Measurements from ENCODE around the gene CYBRD1.

CYBRD1 gene, protein sequence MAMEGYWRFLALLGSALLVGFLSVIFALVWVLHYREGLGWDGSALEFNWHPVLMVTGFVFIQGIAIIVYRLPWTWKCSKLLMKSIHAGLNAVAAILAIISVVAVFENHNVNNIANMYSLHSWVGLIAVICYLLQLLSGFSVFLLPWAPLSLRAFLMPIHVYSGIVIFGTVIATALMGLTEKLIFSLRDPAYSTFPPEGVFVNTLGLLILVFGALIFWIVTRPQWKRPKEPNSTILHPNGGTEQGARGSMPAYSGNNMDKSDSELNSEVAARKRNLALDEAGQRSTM

DNA sequence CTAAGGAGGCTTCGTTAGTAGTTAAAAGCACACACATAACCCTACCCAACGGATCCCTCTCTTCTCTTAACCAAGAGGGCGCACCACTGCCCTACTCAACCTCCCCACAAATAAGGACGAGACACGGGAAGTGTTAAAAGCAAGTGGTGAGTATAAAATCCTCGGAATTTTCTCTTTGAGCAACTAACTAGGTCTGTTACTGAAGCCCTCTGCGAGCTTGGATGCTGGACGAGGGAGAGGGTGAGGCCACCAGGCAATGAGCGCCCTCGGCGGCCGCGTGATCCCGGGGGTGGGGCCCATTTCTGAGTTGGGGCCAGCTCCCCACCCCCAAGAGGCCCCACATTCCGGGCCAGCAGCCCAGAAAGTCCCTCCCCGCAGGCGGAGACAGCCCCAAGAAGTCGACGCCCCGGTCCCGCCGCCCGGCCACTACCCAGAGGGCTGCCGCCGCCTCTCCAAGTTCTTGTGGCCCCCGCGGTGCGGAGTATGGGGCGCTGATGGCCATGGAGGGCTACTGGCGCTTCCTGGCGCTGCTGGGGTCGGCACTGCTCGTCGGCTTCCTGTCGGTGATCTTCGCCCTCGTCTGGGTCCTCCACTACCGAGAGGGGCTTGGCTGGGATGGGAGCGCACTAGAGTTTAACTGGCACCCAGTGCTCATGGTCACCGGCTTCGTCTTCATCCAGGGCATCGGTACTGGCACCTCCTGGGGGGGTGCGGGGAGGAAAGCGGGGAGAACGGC is at the start of gene CYBRD1:
Gene CYBRD1 (plus strand): TSS at position 423 of the 736 bp plus-strand sequence. CDS start 72 bp downstream, at position 495.
- no peaks in the 10 kb centered on the region for H3K36me3 ChIP-seq (replicated peaks)
- no peaks in the 10 kb centered on the region for H3K27me3 ChIP-seq (ENCODE audit: low read depth)
- H3K4me3 ChIP-seq = peak within 1 kb of the TSS; percentile 49
- in situ Hi-C loops (cut with MboI; ENCODE audit: low sequenced_read_pairs) = no loop called here
- H3K9me3 ChIP-seq = no peaks in the 10 kb centered on the region
- H3K4me1 ChIP-seq = peaks cover 8% of the 10 kb centered on the region
- DNase-seq (ENCODE audit: low spot score in 2 of 2) = peak in 1 of 2 experiments; percentile 73

DNA sequence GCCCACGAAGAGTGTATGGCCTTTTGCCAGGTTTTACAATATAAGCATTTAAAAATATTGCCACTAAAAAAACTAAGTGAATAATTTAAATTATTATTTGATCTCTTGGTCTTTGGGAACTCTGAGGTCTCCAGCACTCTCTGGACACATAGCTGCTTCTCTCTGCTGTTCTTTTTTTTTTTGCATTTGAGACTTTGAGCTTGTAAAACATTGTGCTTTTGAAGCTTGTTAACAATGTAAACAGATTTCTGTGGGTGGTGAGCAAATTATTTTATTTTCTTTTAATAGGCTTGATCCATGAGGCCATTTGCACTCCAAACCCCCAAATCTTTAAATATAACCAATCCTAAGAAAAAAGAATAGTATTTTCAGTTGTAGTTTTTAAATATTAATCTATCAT is 46.3 kb upstream of the CYBRD1 start:
- Histone ChIP-seq H3K36me3 (replicated peaks) (peaks cover 14% of the 10 kb centered on the region), H3K9me3 (no peaks in the 10 kb centered on the region), H3K4me3 (no peak overlapping the region), H3K27me3 (ENCODE audit: low read depth) (no peaks in the 10 kb centered on the region), H3K4me1 (no peaks in the 10 kb centered on the region)
- DNase-seq (ENCODE audit: low spot score in 2 of 2) = no peak
- in situ Hi-C loops (cut with MboI; ENCODE audit: low sequenced_read_pairs) = no loop called here

DNA sequence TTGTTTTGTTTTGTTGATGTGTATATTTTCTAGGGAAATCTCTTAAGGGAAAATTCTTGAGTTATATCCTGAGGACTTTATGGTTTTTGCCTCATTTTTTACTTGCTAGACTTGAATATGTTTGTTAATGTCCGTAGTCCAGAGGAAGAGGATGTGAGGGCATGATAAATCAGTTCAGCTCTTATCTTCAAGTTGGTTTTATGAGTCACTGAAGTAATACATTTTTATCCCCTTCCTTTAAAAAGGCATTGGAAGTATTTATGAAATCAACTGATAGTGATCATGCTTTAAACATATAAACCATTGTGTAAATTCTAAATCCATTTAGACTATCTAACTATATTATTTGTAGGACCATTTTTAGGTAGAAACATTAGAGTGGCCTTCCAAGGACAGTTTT is 43.9 kb upstream of the CYBRD1 start:
- Histone ChIP-seq H3K36me3 (replicated peaks) (peaks cover 13% of the 10 kb centered on the region), H3K27me3 (ENCODE audit: low read depth) (no peaks in the 10 kb centered on the region), H3K4me3 (no peak overlapping the region), H3K4me1 (no peaks in the 10 kb centered on the region), H3K9me3 (no peaks in the 10 kb centered on the region)
- in situ Hi-C loops (cut with MboI; ENCODE audit: low sequenced_read_pairs) = no loop called here
- no peak for DNase-seq (ENCODE audit: low spot score in 2 of 2)

DNA sequence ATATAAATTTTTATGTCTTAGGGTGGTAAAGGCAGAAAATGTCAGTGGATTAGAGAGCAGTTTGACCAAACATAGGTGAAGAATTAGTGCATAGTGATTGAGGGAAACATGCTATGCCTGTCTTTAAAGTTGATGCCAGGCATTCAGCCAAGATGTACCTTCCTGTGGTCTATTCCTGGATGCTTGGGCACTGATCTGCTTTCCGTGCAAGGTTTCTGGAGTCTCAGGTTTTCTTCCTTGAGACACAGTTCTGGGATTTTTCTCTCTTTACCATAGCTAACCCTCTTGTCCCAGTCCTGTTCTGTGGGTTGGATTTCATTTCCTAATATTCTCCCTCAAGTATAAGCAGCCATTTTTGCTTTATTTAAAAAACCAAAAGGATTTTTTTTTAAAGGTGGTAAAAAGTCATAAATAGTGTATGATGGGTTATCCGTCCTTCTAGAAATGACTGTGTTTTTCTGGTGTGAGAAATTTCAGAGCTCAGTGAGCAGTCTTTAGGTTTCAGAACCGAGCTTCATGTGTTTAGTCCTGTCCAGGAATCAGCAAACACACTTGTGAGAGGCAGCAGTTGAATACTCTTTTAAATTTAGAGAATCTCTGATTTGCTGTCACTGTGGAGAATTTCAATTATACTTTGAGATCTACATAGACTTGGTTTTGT is 43.0 kb upstream of the CYBRD1 start:
- H3K4me1 ChIP-seq = no peaks in the 10 kb centered on the region
- in situ Hi-C loops (cut with MboI; ENCODE audit: low sequenced_read_pairs) = no loop called here
- H3K27me3 ChIP-seq (ENCODE audit: low read depth) = no peaks in the 10 kb centered on the region
- DNase-seq (ENCODE audit: low spot score in 2 of 2) = no peak
- H3K9me3 ChIP-seq = no peaks in the 10 kb centered on the region
- H3K36me3 ChIP-seq (replicated peaks) = peaks cover 7% of the 10 kb centered on the region
- H3K4me3 ChIP-seq = no peak overlapping the region

DNA sequence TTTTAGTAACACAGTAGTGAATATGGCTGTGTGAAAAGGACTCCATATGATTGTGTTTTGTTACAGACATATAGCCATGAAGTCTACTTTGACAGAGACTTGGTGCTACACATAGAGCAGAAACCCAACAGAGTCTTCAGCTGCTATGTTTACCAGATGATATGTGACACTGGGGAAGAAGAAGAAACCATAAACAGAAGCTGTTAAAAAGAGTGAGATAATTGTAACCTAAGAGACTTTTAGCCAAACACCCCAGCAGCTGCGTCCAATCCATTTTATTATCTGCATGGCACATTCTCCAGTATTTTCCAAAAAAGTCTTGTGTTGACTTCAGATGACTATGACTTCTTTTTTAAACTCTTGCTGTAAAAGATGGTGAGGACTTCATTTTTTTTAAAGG is 41.4 kb upstream of the CYBRD1 start:
- Histone ChIP-seq H3K36me3 (replicated peaks) (0 out of 2 replicates have a peak, but pooled peaks cover 4% of the 10 kb centered on the region), H3K9me3 (no peaks in the 10 kb centered on the region), H3K4me3 (no peak overlapping the region), H3K27me3 (ENCODE audit: low read depth) (no peaks in the 10 kb centered on the region), H3K4me1 (no peaks in the 10 kb centered on the region)
- in situ Hi-C loops (cut with MboI; ENCODE audit: low sequenced_read_pairs) = no loop called here
- DNase-seq (ENCODE audit: low spot score in 2 of 2) = no peak

DNA sequence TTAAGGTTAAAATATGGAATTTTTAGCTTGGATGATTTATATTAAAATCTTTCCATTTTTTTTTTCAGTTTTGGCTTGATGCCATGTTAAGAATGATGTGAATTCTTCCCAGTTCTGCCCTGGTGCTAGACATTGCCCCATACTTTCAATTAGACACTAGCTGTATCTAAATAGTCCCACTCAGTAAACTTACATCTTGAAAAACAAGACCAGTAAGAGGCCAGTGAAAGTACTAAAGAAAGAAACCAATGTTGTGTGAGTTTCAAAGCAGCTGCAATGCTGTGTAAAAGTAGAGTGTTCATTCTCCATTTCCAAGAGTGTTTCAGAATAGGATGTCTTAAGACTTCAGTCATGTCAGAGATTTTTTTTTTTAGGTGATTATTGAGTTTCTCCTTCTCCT is 40.0 kb upstream of the CYBRD1 start:
- in situ Hi-C loops (cut with MboI; ENCODE audit: low sequenced_read_pairs) = no loop called here

DNA sequence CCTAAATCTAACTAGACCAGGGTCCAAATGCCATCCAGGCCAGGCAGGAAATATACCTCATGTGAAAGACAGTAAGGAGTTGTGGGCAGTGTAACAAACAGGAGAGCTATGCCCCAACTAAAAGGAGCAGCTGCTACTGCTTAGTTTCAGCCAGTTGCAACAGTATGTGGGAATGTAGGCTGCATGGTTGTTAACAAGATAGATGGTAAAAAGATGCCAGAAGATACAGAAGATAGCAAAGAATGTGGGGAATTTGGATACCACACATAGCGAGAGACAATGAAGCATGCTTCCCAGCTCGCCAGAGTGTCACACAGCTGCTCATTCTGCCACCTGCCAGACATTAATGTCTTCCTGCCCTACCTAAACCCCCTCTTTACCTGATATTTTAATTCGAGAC is 39.4 kb upstream of the CYBRD1 start:
- no peak overlapping the region for H3K4me3 ChIP-seq
- H3K4me1 ChIP-seq = no peaks in the 10 kb centered on the region
- no peak for DNase-seq (ENCODE audit: low spot score in 2 of 2)
- in situ Hi-C loops (cut with MboI; ENCODE audit: low sequenced_read_pairs) = no loop called here
- H3K36me3 ChIP-seq (replicated peaks) = 0 out of 2 replicates have a peak, but pooled peaks cover 4% of the 10 kb centered on the region
- no peaks in the 10 kb centered on the region for H3K9me3 ChIP-seq
- H3K27me3 ChIP-seq (ENCODE audit: low read depth) = no peaks in the 10 kb centered on the region

More for the DNA sequence above, 40.0 kb upstream of the CYBRD1 start:
- Histone ChIP-seq H3K9me3 (no peaks in the 10 kb centered on the region), H3K36me3 (replicated peaks) (0 out of 2 replicates have a peak, but pooled peaks cover 4% of the 10 kb centered on the region), H3K4me3 (no peak overlapping the region), H3K27me3 (ENCODE audit: low read depth) (no peaks in the 10 kb centered on the region), H3K4me1 (no peaks in the 10 kb centered on the region)
- DNase-seq (ENCODE audit: low spot score in 2 of 2) = no peak

DNA sequence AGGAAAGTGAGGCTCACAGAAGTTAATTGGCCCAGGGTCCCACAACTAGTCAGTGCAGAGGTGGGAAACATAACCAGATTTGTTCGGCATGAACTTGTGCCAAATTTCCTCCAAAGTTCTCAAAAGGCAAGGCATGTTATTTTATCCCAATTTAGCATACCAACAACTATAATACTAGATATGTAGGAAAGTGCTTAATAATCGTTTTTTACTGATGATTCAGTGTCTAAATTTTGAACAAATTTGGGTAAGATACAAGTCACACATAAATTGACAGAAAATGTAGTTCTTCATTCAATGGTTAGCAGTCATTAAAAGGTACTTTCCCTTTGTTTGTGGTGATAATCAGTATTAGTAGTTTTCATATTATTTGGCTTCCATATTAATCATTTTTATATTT is 38.5 kb upstream of the CYBRD1 start:
- Histone ChIP-seq H3K4me3 (no peak overlapping the region), H3K9me3 (no peaks in the 10 kb centered on the region), H3K27me3 (ENCODE audit: low read depth) (no peaks in the 10 kb centered on the region), H3K36me3 (replicated peaks) (0 out of 2 replicates have a peak, but pooled peaks cover 4% of the 10 kb centered on the region), H3K4me1 (no peaks in the 10 kb centered on the region)
- no peak for DNase-seq (ENCODE audit: low spot score in 2 of 2)
- in situ Hi-C loops (cut with MboI; ENCODE audit: low sequenced_read_pairs) = no loop called here

DNA sequence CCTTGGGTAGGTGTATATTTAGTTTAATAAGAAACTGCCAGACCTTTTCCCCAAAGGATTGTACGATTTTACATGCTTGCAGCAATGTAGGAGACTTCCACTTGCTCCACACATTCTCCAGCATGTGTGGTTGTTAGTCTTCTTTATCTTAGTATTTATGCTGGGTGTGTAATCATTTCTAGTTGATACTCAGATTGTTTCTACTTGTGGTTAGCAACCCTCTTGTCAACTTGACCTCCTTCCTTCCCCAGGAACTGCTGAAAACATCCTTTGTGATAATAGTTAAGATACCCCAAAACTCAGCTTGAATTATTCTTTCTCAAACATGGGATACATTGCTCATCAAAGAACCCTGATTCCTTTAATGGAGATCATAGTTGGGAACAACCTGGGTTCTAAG is 37.2 kb upstream of the CYBRD1 start:
- H3K9me3 ChIP-seq = no peaks in the 10 kb centered on the region
- DNase-seq (ENCODE audit: low spot score in 2 of 2) = no peak
- H3K36me3 ChIP-seq (replicated peaks) = 0 out of 2 replicates have a peak, but pooled peaks cover 4% of the 10 kb centered on the region
- in situ Hi-C loops (cut with MboI; ENCODE audit: low sequenced_read_pairs) = no loop called here
- H3K4me3 ChIP-seq = no peak overlapping the region
- no peaks in the 10 kb centered on the region for H3K4me1 ChIP-seq
- no peaks in the 10 kb centered on the region for H3K27me3 ChIP-seq (ENCODE audit: low read depth)

DNA sequence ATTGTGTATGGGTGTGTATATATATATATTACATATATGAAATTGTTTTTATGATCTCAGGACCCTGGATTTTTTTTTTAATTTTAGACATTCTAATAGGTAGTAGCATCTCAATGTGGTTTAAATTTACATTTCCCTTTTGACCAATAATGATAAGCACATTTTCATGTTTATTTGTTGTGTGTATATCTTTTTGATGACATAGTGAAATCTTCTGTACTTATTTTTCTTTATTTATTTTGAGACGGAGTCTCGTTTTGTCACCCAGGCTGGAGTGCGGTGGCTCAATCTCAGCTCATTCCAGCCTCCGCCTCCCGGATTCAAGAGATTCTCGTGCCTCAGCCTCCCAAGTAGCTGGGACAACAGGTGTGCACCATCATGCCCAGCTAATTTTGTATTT is 35.1 kb upstream of the CYBRD1 start:
- in situ Hi-C loops (cut with MboI; ENCODE audit: low sequenced_read_pairs) = no loop called here
- H3K4me3 ChIP-seq = no peak overlapping the region
- peaks cover 7% of the 10 kb centered on the region for H3K4me1 ChIP-seq
- H3K9me3 ChIP-seq = no peaks in the 10 kb centered on the region
- DNase-seq (ENCODE audit: low spot score in 2 of 2) = no peak
- H3K27me3 ChIP-seq (ENCODE audit: low read depth) = no peaks in the 10 kb centered on the region
- no peaks in the 10 kb centered on the region for H3K36me3 ChIP-seq (replicated peaks)

DNA sequence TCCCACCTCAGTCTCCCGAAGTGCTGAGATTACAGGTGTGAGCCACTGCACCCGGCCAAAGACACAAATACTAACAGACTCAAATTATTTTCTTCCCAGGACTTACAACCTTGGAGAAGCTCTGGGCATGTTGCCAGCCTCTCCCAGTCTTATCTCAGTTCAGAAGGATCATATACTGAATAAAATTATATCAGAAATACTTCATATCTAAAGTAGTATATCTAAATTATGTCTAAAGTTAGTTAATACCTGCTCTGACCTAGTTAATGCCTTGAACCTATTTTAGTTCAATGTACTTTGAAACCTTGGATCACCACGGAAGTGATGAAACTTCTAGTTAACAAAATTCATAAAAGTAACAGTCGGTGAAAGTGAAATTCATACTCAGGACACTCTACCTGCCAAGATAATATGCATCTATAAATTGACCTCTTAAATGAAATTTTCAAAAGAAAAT is 34.4 kb upstream of the CYBRD1 start:
- in situ Hi-C loops (cut with MboI; ENCODE audit: low sequenced_read_pairs) = no loop called here
- Histone ChIP-seq H3K4me3 (no peak overlapping the region), H3K27me3 (ENCODE audit: low read depth) (no peaks in the 10 kb centered on the region), H3K36me3 (replicated peaks) (no peaks in the 10 kb centered on the region), H3K4me1 (peaks cover 7% of the 10 kb centered on the region), H3K9me3 (no peaks in the 10 kb centered on the region)
- DNase-seq (ENCODE audit: low spot score in 2 of 2) = no peak

DNA sequence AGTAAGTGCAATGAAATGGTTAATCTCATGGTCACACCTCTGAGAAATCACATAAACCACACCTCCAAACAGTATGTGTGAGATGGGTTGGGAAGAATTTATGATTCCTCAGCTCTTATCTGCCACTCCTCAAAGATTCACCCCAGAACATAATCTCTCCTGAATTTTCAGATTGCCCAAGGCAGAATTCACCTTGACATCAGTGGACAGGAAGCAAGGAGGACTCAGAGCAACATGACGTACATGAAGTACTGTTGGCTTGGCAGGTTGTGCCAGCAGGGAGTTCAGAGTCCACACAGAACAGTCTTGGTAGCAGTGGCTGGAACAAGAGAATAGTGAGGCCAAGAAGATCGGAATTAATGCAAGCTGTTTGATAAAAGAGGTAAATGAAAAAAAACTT is 31.7 kb upstream of the CYBRD1 start:
- DNase-seq (ENCODE audit: low spot score in 2 of 2) = no peak
- Histone ChIP-seq H3K4me3 (no peak overlapping the region), H3K27me3 (ENCODE audit: low read depth) (no peaks in the 10 kb centered on the region), H3K4me1 (peaks cover 7% of the 10 kb centered on the region), H3K9me3 (no peaks in the 10 kb centered on the region), H3K36me3 (replicated peaks) (no peaks in the 10 kb centered on the region)
- in situ Hi-C loops (cut with MboI; ENCODE audit: low sequenced_read_pairs) = no loop called here

DNA sequence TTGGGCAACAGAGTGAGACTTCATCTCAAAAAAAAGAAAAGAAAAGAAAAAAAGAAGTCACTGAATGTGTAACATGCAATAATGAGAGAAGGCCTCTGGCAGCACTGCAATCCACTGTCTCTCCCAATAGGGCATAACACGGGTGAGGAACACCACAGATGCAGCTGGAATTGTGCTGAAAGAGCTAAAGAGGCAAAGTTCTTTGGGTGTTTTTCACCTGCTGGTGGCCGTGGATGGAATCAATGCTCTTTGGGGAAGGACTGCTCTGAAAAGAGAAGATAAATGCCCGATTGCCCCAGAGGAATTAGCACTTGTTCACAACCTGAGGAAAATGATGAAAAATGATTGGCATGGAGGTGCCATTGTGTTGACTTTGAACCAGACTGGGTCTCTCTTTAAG is 31.0 kb upstream of the CYBRD1 start:
- no peaks in the 10 kb centered on the region for H3K9me3 ChIP-seq
- in situ Hi-C loops (cut with MboI; ENCODE audit: low sequenced_read_pairs) = no loop called here
- no peak overlapping the region for H3K4me3 ChIP-seq
- H3K27me3 ChIP-seq (ENCODE audit: low read depth) = no peaks in the 10 kb centered on the region
- no peaks in the 10 kb centered on the region for H3K36me3 ChIP-seq (replicated peaks)
- no peak for DNase-seq (ENCODE audit: low spot score in 2 of 2)
- H3K4me1 ChIP-seq = peaks cover 7% of the 10 kb centered on the region

DNA sequence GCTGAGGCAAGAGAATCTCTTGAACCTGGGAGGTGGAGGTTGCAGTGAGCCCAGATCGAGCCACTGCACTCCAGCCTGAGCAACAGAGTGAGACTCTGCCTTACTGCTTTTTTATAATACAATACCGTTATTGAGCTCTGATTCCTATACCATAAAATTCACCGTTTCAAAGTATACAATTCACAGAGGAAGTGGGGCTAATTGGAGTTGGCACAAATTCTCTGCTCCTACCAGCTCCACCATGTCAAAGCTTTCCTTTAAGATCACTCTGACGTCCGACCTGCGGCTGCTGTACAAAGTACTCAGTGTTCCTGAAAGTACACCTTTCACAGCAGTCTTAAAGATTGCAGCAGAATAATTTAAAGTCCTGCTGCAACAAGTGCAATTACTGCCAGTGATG is 29.6 kb upstream of the CYBRD1 start:
- Histone ChIP-seq H3K27me3 (ENCODE audit: low read depth) (no peaks in the 10 kb centered on the region), H3K36me3 (replicated peaks) (no peaks in the 10 kb centered on the region), H3K4me1 (peaks cover 7% of the 10 kb centered on the region), H3K4me3 (no peak overlapping the region), H3K9me3 (no peaks in the 10 kb centered on the region)
- DNase-seq (ENCODE audit: low spot score in 2 of 2) = no peak
- in situ Hi-C loops (cut with MboI; ENCODE audit: low sequenced_read_pairs) = no loop called here

Measured in HAP-1 (cell line).